Measurements from ENCODE around the gene HELZ. TPM values are rescaled to one million over a fixed set of nuclear protein-coding genes. Genes with fewer than 3 reads are reported as not detected.
"Not testable (repeated sequence)": the region's sequence is repeated elsewhere in the genome, so short reads cannot be mapped to it uniquely, and the experiment has no call there.

HELZ gene
- total RNA-seq, 6 donors from 2014 or later: 52.1 to 166 (median 60.8) TPM

DNA sequence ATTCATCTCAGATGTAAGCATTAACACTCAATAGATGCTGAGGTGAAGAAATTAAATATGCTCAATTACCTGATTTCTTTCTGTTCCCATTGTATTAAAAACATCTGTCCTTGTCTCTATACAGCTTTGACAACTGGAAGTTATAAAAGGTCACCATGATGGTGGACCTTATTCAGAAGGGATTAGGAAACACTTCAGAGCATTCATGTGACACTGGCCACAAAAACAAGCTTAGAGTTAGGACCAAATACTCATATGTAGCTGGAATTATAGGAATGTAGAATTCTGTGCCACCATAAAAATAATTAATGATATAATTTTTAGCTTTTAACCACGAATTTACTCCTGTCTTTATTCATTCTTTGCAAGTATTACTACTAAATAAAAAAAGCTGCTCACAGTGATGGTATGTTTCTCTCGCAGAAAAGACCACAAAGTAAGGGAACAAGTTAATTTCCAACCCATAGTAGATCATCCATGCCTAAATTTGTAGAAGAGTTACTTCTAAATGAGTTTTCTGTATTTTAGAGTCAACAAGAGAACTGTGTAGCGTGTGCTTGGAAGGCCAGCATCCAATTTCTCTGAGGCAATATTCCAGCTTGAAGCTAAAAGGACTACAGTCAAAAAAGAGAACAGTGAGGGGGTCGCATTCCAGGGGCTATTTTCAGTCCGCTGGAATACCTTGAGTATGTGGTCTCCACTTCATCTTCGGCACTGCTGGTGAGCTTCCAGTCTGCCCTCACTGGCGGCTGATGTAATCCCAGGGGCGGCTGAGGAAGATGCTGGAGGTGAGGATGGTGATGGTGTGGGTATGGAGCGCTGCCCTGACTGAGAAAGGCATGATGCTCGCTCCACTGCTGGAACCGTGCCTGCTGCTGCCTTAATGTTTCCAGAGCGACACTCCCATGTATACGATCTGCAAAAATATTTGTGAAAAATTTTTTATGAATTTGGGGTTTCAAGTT, 136.9 kb downstream of the HELZ start:
- WGBS, 2 donors: 93 to 95% methylated on average over 13 of the region's 13 CpGs
- ATAC-seq (ENCODE audit: low FRiP score in 2 of 2) (no peak), DNase-seq (no peak)
- no peak overlapping the region for H3K27ac ChIP-seq
- no peaks in the 10 kb centered on the region for H3K9me3 ChIP-seq
- no peak overlapping the region for H3K4me3 ChIP-seq
- H3K4me1 ChIP-seq: peaks cover 0 to 8% (median 0%) of the 10 kb centered on the region in 4 donors
- no peaks in the 10 kb centered on the region for H3K27me3 ChIP-seq
- H3K36me3 ChIP-seq: peaks cover 34 to 79% (median 50%) of the 10 kb centered on the region in 4 donors
- TF ChIP-seq, protein P1, sequence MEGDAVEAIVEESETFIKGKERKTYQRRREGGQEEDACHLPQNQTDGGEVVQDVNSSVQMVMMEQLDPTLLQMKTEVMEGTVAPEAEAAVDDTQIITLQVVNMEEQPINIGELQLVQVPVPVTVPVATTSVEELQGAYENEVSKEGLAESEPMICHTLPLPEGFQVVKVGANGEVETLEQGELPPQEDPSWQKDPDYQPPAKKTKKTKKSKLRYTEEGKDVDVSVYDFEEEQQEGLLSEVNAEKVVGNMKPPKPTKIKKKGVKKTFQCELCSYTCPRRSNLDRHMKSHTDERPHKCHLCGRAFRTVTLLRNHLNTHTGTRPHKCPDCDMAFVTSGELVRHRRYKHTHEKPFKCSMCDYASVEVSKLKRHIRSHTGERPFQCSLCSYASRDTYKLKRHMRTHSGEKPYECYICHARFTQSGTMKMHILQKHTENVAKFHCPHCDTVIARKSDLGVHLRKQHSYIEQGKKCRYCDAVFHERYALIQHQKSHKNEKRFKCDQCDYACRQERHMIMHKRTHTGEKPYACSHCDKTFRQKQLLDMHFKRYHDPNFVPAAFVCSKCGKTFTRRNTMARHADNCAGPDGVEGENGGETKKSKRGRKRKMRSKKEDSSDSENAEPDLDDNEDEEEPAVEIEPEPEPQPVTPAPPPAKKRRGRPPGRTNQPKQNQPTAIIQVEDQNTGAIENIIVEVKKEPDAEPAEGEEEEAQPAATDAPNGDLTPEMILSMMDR (IDR thresholded peaks at IDR 0.05): no peak

DNA sequence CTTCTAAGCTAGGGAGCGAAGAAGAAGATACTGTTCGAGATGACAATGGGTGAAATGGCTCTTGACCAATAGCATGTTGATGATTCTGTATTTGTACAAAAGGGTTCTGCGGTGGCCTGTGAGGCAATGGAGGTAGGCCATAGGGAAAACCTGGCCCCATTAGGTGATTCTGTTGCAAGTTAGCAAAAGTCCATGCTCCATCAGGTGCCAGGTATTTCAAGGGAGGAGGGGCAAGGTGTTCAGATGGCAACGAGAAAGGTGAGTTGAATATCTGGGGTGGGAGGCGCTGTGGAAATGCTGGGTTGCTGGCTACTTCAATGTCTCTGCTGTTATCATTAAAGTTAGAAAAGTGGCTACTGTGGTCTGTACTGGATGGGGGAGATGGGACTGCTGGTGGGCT, 137.8 kb downstream of the HELZ start:
- WGBS, 2 donors: 93 to 97% methylated on average over 5 of the region's 5 CpGs
- no peak for DNase-seq
- no peaks in the 10 kb centered on the region for H3K27me3 ChIP-seq
- H3K36me3 ChIP-seq: peaks cover 28 to 70% (median 41%) of the 10 kb centered on the region in 4 donors
- H3K9me3 ChIP-seq: no peaks in the 10 kb centered on the region
- H3K4me3 ChIP-seq: no peak overlapping the region
- peaks cover 0 to 9% (median 0%) of the 10 kb centered on the region in 4 donors for H3K4me1 ChIP-seq
- H3K27ac ChIP-seq: no peak overlapping the region
- TF ChIP-seq, protein P1 (IDR thresholded peaks at IDR 0.05): no peak
- no peak for ATAC-seq (ENCODE audit: low FRiP score in 2 of 2)

DNA sequence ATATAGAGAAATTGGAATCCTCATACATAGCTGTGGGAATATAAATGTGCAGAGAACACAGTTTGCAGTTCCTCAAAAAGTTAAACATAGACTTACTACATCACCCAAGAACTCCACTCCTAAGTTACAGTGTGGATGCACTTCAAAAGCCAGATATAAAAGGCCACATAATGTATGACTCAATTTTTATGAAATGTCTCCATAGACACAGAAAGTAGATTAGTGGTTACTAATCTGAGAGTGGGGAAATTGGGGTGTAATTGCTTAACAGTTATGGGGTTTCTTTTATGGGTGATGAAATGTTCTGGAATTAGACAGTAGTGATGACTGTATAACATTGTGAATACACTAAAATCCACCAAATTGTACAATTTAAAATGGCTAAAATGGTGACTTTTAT, 139.8 kb downstream of the HELZ start:
- H3K9me3 ChIP-seq: no peaks in the 10 kb centered on the region
- TF ChIP-seq POLR2AphosphoS5 (IDR thresholded peaks at IDR 0.05) (no peak), POLR2A (IDR thresholded peaks at IDR 0.05) (no peak), EP300 (IDR thresholded peaks at IDR 0.05) (no peak)
- TF ChIP-seq, protein P1 (IDR thresholded peaks at IDR 0.05): no peak
- H3K27ac ChIP-seq: no peak overlapping the region
- H3K4me1 ChIP-seq: peaks cover 0 to 6% (median 0%) of the 10 kb centered on the region in 4 donors
- peak in 1 of 2 donors; percentile 39 for ATAC-seq (ENCODE audit: low FRiP score in 2 of 2)
- peaks cover 24 to 53% (median 37%) of the 10 kb centered on the region in 4 donors for H3K36me3 ChIP-seq
- no peak overlapping the region for H3K4me3 ChIP-seq
- H3K27me3 ChIP-seq: no peaks in the 10 kb centered on the region
- DNase-seq: no peak

DNA sequence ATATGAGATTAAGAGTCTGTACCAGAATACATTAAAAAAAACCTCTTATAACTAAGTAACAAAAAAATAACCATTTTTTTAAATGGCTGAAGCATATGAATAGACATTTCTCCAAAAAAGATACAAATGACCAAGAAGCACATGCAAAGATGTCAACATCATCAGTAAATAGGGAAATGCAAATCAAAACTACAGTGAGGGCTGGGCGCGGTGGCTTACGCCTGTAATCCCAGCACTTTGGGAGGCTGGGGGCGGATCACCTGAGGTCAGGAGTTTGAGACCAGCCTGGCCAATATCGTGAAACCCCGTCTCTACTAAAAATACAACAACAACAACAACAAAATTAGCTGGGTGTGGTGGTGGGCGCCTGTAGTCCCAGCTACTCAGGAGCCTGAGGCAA, 140.4 kb downstream of the HELZ start:
- H3K9me3 ChIP-seq; H3K27ac ChIP-seq; H3K27me3 ChIP-seq; H3K4me1 ChIP-seq; ATAC-seq (ENCODE audit: low FRiP score in 2 of 2); H3K4me3 ChIP-seq: not testable (repeated sequence)
- DNase-seq: peak in 1 of 2 donors; percentile 22
- 79 to 90% methylated on average over 7 of the region's 7 CpGs for WGBS, 2 donors
- H3K36me3 ChIP-seq: peaks cover 24 to 51% (median 35%) of the 10 kb centered on the region in 4 donors

DNA sequence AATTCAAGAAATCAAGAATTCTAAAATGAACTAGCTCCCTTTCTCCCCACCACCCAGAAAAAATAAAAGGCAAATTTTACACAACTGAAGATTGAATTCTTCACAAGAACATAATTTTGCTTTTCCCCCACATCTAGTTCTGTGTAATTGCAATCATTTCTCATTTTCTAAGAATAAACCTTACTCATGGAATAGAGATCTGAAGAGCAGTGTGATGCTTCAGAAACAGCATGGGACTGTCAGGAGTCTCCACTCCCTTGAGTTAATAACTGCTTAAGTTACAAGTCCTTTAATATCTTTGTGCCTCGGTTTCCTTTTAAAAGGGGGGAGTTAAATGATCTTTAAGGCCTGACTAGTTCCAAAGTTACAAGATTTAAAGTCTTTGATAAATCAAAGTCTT, 147.0 kb downstream of the HELZ start:
- TF ChIP-seq POLR2A (IDR thresholded peaks at IDR 0.05): no peak
- no peak for TF ChIP-seq EP300 (IDR thresholded peaks at IDR 0.05)
- no peak for DNase-seq
- H3K36me3 ChIP-seq: no peaks in the 10 kb centered on the region
- H3K27me3 ChIP-seq: no peaks in the 10 kb centered on the region
- no peak overlapping the region for H3K4me3 ChIP-seq
- WGBS, 2 donors: 97% methylated on average over 1 of the region's 1 CpG
- no peak overlapping the region for H3K27ac ChIP-seq
- ATAC-seq (ENCODE audit: low FRiP score in 2 of 2): no peak
- no peaks in the 10 kb centered on the region for H3K9me3 ChIP-seq
- H3K4me1 ChIP-seq: peaks cover 0 to 4% (median 1%) of the 10 kb centered on the region in 4 donors

DNA sequence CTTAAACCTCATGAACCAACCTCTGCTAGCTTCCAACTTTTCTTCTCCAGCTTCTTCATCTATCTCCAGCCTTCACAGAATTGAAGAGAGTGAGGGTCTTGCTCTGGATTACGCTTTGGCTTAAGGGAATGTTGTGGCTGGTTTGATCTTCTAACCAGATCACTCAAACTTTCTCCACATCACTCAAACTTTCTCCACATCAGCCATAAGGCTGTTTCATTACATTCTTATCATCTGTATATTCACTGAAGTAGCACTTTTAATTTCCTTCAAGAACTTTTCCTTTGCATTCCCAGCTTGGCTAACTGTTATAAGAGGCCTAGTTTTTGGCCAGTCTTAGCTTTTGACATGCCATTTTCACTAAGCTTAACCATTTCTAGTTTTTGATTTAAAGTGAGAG, 148.4 kb downstream of the HELZ start:
- Histone ChIP-seq H3K27ac (no peak overlapping the region), H3K4me3 (no peak overlapping the region), H3K9me3 (no peaks in the 10 kb centered on the region), H3K27me3 (no peaks in the 10 kb centered on the region), H3K36me3 (no peaks in the 10 kb centered on the region), H3K4me1 (peaks cover 0 to 6% (median 0%) of the 10 kb centered on the region in 4 donors)
- DNase-seq (no peak), ATAC-seq (ENCODE audit: low FRiP score in 2 of 2) (no peak)
- WGBS, 2 donors: 84 to 87% methylated on average over 1 of the region's 1 CpG
- TF ChIP-seq EP300 (IDR thresholded peaks at IDR 0.05): no peak
- TF ChIP-seq, protein P1 (IDR thresholded peaks at IDR 0.05): no peak
- no peak for TF ChIP-seq POLR2AphosphoS5 (IDR thresholded peaks at IDR 0.05)
- TF ChIP-seq POLR2A (IDR thresholded peaks at IDR 0.05): no peak
